Measurements from ENCODE around the gene DDX49.

DNA sequence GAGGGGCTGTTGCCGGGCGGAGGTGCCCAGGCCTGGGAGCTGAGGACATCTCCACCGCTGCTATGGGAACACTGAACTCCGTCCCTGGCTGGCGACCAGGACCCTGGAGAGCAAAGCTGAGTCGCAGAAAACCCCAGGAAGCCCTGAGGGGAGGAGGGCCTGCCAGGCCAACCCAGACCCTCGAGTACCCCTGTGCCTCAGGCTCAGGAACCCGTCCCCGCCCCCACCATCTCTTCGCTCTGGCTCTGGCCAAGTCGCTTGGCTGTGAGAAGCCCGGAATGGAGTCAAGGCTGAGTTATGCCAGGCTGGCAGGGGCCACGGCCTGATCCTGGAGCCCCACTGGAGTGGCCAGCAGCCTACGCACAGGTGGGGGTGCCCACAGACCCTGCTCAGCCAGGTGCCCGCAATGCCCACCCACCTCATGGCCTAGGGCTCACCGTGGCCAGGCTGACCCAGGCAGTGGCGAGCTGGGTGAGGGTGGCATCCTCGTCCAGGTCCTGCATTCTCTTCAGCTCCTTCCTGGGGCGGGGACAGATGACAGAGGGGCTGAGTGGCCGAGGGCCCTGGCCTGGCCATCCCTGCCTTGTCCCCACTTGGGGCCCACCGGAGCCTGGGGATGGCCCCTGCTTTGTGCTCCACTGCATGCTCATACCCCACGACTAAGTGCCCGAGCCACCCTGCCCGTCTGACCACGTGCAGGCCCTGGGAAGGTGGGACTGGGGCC is 15.0 kb upstream of the DDX49 start:
- no peak for TF ChIP-seq ZFX (IDR thresholded peaks at IDR 0.05; ENCODE audit: borderline replicate concordance)
- TF ChIP-seq, protein P1, sequence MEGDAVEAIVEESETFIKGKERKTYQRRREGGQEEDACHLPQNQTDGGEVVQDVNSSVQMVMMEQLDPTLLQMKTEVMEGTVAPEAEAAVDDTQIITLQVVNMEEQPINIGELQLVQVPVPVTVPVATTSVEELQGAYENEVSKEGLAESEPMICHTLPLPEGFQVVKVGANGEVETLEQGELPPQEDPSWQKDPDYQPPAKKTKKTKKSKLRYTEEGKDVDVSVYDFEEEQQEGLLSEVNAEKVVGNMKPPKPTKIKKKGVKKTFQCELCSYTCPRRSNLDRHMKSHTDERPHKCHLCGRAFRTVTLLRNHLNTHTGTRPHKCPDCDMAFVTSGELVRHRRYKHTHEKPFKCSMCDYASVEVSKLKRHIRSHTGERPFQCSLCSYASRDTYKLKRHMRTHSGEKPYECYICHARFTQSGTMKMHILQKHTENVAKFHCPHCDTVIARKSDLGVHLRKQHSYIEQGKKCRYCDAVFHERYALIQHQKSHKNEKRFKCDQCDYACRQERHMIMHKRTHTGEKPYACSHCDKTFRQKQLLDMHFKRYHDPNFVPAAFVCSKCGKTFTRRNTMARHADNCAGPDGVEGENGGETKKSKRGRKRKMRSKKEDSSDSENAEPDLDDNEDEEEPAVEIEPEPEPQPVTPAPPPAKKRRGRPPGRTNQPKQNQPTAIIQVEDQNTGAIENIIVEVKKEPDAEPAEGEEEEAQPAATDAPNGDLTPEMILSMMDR (IDR thresholded peaks at IDR 0.05), result no peak
